GM12891 (cell line): ENCODE measurements around the gene PKNOX2.

Experiments used
- POLR2A ChIP-seq: IDR thresholded peaks from 2 replicates; pipeline ENCODE4 v1.6.1; 2011; ENCODE audit warnings: low read depth, low read length, control low read depth
- POLR2AphosphoS5 ChIP-seq: IDR thresholded peaks from 2 replicates; pipeline ENCODE4 v1.6.1; 2011; ENCODE audit warnings: low read depth, low read length, control low read depth
- POU2F2 ChIP-seq: IDR thresholded peaks from 2 replicates; pipeline ENCODE4 v1.6.1; 2011; ENCODE audit warnings: low read depth, mild to moderate bottlenecking, control low read depth, low read length, moderate library complexity

DNA sequence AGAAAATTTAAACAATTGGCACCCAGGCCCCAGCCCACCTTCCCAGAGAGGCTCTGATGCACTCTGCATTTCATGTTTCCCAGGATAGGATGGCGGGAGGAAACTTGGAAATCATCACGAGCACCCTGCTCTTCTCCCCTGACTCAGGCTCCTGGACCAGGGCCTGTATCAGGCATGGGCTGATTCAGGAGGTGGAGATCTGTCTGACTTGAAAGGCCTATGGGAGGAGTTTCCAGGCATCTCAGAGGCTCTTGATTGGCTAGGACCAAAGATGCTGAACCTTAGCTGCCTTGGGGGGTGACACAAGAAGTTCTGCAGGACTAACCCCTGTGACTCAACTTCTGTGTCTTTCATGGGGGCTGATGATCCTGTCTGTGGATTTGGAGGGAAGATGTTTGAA is 106.2 kb downstream of the PKNOX2 start:
- TF ChIP-seq POU2F2 = no peak
- TF ChIP-seq POLR2A = no peak
- no peak for TF ChIP-seq POLR2AphosphoS5
